Activated CD4-positive, alpha-beta T cell treated with anti-CD3 and anti-CD28 coated beads, Interleukin-2, Interleukin-4, amounts not matched to agents 100 ng/mL and 50 ng/mL, durations not matched to agents 16 hours and 8 hours (primary cell): Measurements from ENCODE around the gene ANAPC16.
"Not testable (repeated sequence)": the region's sequence is repeated elsewhere in the genome, so short reads cannot be mapped to it uniquely, and the experiment has no call there.

ENCODE experiments used
- DNase-seq: peaks from one replicate; pipeline ENCODE4 v3.0.0-alpha.2; 2020; ENCODE audit warnings: low spot score

ANAPC16 gene

GRCh38 chr10:72263613-72264241 lies 47.9 kb downstream of the ANAPC16 start:
- DNase-seq: no peak

- DNase-seq: no peak
These were observed 48.7 kb downstream of the ANAPC16 start for GRCh38 chr10:72264536-72264935.

- no peak for DNase-seq
These were observed 49.7 kb downstream of the ANAPC16 start for GRCh38 chr10:72265508-72265907.

- no peak for DNase-seq
These were observed 50.4 kb downstream of the ANAPC16 start for GRCh38 chr10:72265990-72266865.

GRCh38 chr10:72267381-72267780 lies 51.6 kb downstream of the ANAPC16 start:
- DNase-seq: no peak

- no peak for DNase-seq
These were observed 52.1 kb downstream of the ANAPC16 start for GRCh38 chr10:72267819-72268399.

- not testable (repeated sequence) for DNase-seq
These were observed 52.8 kb downstream of the ANAPC16 start for GRCh38 chr10:72268475-72269200.

GRCh38 chr10:72270607-72271281 lies 54.9 kb downstream of the ANAPC16 start:
- DNase-seq: no peak

GRCh38 chr10:72272689-72273409 lies 57.0 kb downstream of the ANAPC16 start:
- no peak for DNase-seq

- peak; percentile 99 for DNase-seq
These were observed 57.8 kb downstream of the ANAPC16 start, which contains the start of gene DDIT4 for GRCh38 chr10:72273410-72274212. Gene DDIT4 (plus strand): TSS chr10:72273924. CDS start chr10:72274217, 293 bp downstream.

- peak; percentile 50 for DNase-seq
These were observed 58.5 kb downstream of the ANAPC16 start for GRCh38 chr10:72274213-72274729.

GRCh38 chr10:72274730-72275350 lies 59.0 kb downstream of the ANAPC16 start:
- peak; percentile 68 for DNase-seq

GRCh38 chr10:72275351-72276012 lies 59.7 kb downstream of the ANAPC16 start:
- no peak for DNase-seq

GRCh38 chr10:72276013-72276387 lies 60.2 kb downstream of the ANAPC16 start:
- no peak for DNase-seq

- no peak for DNase-seq
These were observed 60.9 kb downstream of the ANAPC16 start for GRCh38 chr10:72276421-72277339.

GRCh38 chr10:72277340-72277995 lies 61.7 kb downstream of the ANAPC16 start:
- DNase-seq: no peak

GRCh38 chr10:72277996-72278667 lies 62.3 kb downstream of the ANAPC16 start:
- no peak for DNase-seq
